Kidney (tissue), 14 donors: ENCODE results near the gene AHDC1. TPM values are rescaled to one million over a fixed set of nuclear protein-coding genes. Genes with fewer than 3 reads are reported as not detected.
A peak's percentile ranks its signal among the peaks of the same experiment; 100 is the strongest.

ENCODE experiments used
- DNase-seq, 5 donors: peaks; one replicate each; pipeline ENCODE4 v3.0.0-alpha.2; 2013 to 2020
- FAIRE-seq: peaks from 2 replicates; lab custom pipeline; 2012; peaks lifted over from hg19 to GRCh38; lab: Jason Lieb, UNC
- H3K27ac ChIP-seq, 2 donors: one replicate each; pipeline ENCODE4 v1.7.0; 2013; ENCODE audit warnings: low read depth in 2 of 2, low read length in 2 of 2, inconsistent platforms in 1 of 2
- H3K27me3 ChIP-seq: one replicate; pipeline ENCODE4 v1.7.1; 2013; ENCODE audit warnings: low read length, inconsistent platforms; ENCODE audit not compliant: control insufficient read depth, insufficient read depth
- H3K36me3 ChIP-seq, 3 donors: one replicate each; pipeline versions ENCODE4 v1.7.0 to v1.7.1; 2013; ENCODE audit warnings: low read length in 3 of 3, control low read depth in 1 of 3, inconsistent platforms in 1 of 3; ENCODE audit not compliant: insufficient read depth in 3 of 3, control insufficient read depth in 2 of 3
- H3K4me1 ChIP-seq, 3 donors: one replicate each; pipeline versions ENCODE4 v1.7.0 to v1.7.1; 2013; ENCODE audit warnings: low read length in 3 of 3, inconsistent platforms in 1 of 3, low read depth in 1 of 3; ENCODE audit not compliant: control insufficient read depth in 2 of 3, insufficient read depth in 2 of 3
- H3K4me3 ChIP-seq, 3 donors: one replicate each; pipeline versions ENCODE4 v1.7.0 to v1.8.1; 2013; ENCODE audit warnings: low read length in 3 of 3, control low read depth in 1 of 3, inconsistent platforms in 1 of 3
- H3K9ac ChIP-seq, 3 donors: one replicate each; pipeline versions ENCODE4 v1.7.0 to v1.7.1; 2013; ENCODE audit warnings: low read length in 3 of 3, control low read depth in 1 of 3, inconsistent platforms in 1 of 3
- H3K9me3 ChIP-seq, 3 donors: one replicate each; pipeline versions ENCODE4 v1.7.0 to v1.7.1; 2013; ENCODE audit warnings: low read length in 3 of 3, control low read depth in 1 of 3, inconsistent platforms in 1 of 3; ENCODE audit not compliant: control insufficient read depth in 2 of 3, insufficient read depth in 1 of 3
- intact Hi-C: fragments of 100-400 bp; cut with DNase I; formaldehyde crosslinking; loops from one replicate; pipeline ENCODE4 v1.11.1; 2022
- polyA plus RNA-seq: library from polyadenylated mRNA; stranded (reverse); fragments of 350-450 nt; fragmentation: Illumina TruSeq; extraction: RNeasy Lipid Tissue Mini Kit (QIAGEN cat#74804); gene quantifications from one replicate; pipeline ENCODE4 v1.2.3, GENCODE V29; 2014; ENCODE audit warnings: low read depth, low replicate concordance; ENCODE audit not compliant: insufficient read depth
- total RNA-seq: library from RNA; stranded (reverse); fragmentation: NEBNext Ultra II Directional; extraction: Animal tissue kit (Norgen Biotek cat#: 25700); gene quantifications from one replicate; pipeline ENCODE4 v1.2.1, GENCODE V29; 2021
- TF ChIP-seq, protein P1 (sequence below): IDR thresholded peaks from 3 replicates; pipeline ENCODE4 v1.5.1; 2012; ENCODE audit warnings: mild to moderate bottlenecking, moderate library complexity, borderline replicate concordance; ENCODE audit not compliant: insufficient read depth; ENCODE audit errors: extremely low read depth
- donor health status: control.
- donor health status: control.
- donor health status: control.
- donor health status: control.
- donor health status: control.
- donor health status: DM: yes; HTN: yes; CAD: no.
- donor health status: Normal renal cell carcinoma (clear cell type).

Gene AHDC1
- total and polyA plus RNA-seq, 2 donors from 2014 or later: 8.5 to 48.2 TPM

DNA sequence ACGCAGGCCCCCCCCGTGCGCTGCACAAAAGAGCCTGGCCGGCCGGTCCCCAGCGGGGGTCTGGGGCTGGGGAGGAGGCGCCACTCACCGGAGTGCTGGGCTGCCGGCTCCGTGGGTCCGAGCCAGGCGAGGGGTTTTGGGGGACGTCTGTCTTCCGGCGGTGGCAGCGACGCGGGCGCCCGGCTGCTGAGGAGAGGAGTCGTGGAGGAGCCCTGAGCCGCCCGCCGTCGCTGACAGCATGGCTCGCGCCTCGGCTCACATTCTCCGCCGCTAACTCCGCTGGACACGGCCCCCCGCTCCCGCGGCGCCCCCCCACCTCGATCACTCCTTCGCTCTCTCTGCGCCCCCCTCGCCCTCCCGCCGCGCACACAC is 649 bp downstream of the AHDC1 start:
- FAIRE-seq: no peak
- H3K9me3 ChIP-seq: no peaks in the 10 kb centered on the region
- H3K27me3 ChIP-seq: no peaks in the 10 kb centered on the region

DNA sequence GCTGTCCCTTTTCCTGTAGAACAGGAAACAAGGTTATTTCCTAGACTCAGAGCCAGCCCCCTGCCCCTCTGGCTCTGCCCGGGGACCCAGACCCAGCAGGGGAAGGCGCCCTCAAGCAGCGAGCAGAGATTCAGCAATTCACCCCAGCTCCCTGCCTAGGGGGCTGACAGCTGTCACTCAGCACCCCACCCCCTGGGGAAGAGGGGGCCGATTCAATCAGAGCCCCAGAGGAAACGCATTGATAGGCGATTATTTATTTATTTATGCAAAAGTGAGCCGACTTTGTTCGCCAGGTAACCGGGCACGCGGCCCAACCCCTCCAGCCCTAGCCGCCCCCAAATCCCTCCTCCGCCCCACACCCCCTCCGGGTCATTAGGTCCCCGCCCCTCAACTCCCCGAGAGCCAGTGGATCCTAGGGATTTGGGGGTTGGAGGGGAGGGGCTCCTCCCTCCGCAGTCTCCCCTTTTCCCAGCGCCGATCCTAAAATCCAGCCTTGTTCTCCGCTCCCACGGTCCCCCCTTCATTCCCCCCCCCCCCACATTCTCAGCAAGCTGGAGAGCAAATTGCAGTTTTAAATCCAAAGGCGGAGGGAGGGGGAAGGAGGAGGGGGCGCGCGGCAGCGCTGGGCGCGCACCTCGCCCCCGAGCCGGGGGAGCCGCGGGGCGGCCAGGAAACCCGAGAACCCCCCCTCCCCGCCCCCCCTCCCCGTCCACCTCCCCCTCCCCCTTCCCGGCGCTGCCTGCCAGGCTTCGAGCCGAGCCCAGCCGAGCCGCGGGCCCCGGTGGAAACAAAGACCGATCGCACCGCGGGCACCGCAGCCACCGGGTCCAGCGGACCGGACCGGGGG is 1.3 kb downstream of the AHDC1 start:
- Histone ChIP-seq H3K36me3 (peaks cover 0 to 3% (median 0%) of the 10 kb centered on the region in 3 donors), H3K27me3 (no peaks in the 10 kb centered on the region), H3K4me1 (peaks cover 2 to 29% (median 22%) of the 10 kb centered on the region in 3 donors), H3K9me3 (no peaks in the 10 kb centered on the region), H3K27ac (peak overlapping the region; percentile 95), H3K9ac (peak overlapping the region; percentile 30 to 82 (median 46)), H3K4me3 (peak overlapping the region; percentile 47 to 95 (median 80))
- TF ChIP-seq, protein P1, sequence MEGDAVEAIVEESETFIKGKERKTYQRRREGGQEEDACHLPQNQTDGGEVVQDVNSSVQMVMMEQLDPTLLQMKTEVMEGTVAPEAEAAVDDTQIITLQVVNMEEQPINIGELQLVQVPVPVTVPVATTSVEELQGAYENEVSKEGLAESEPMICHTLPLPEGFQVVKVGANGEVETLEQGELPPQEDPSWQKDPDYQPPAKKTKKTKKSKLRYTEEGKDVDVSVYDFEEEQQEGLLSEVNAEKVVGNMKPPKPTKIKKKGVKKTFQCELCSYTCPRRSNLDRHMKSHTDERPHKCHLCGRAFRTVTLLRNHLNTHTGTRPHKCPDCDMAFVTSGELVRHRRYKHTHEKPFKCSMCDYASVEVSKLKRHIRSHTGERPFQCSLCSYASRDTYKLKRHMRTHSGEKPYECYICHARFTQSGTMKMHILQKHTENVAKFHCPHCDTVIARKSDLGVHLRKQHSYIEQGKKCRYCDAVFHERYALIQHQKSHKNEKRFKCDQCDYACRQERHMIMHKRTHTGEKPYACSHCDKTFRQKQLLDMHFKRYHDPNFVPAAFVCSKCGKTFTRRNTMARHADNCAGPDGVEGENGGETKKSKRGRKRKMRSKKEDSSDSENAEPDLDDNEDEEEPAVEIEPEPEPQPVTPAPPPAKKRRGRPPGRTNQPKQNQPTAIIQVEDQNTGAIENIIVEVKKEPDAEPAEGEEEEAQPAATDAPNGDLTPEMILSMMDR: no peak
- intact Hi-C loops: loop anchor here (10.0 kb wide), 1 partner anchor 298 kb away; no protein-coding TSS in a partner anchor
- FAIRE-seq (no peak), DNase-seq (peak; percentile 77 to 90 (median 83))

More for the DNA sequence above, 649 bp downstream of the AHDC1 start:
- DNase-seq: no peak
- Histone ChIP-seq H3K4me1 (peaks cover 4 to 24% (median 22%) of the 10 kb centered on the region in 3 donors), H3K4me3 (peak overlapping the region; percentile 32 to 95 (median 80)), H3K27ac (peak overlapping the region; percentile 95), H3K36me3 (no peaks in the 10 kb centered on the region), H3K9ac (peak overlapping the region; percentile 46 to 77 (median 72))
- intact Hi-C loops: loop anchor here (10.0 kb wide), 1 partner anchor 298 kb away; no protein-coding TSS in a partner anchor
- TF ChIP-seq, protein P1: no peak

DNA sequence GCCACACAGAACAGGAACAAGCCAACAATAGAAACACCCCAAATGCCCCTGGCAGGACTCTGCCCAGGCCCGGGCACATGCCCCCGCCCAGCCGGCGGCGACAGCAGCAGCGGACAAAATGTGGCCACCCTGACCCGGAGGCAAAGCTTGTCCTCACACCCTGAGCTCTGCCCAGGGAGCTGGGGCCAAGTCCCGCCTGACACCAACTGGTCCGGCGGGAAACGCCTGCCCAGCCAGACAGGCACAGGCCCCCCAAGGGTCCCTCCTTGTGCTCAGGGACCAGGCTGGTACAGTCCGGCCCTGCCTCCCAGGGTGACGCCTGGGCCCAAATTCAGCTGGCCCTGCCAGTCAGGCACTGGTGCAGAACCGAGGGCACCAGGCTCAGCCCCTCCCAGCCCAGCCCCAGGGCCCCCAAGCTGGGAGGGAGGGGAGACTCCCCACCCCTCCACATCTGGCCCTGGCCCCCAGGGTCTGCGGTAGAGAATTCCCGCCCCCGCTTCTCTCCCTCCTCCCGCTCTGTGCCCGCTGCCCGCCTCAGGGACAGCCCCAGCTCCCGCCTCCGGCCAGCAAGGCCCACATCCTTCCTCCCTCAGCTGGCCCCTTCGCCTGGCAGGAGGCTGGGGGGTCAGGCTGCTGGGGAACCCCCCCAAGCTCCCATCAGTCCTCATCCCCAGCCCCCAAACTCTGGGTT is 2.0 kb downstream of the AHDC1 start:
- peak overlapping the region; percentile 86 to 89 for H3K27ac ChIP-seq

More for the DNA sequence above, 2.0 kb downstream of the AHDC1 start:
- intact Hi-C loops: loop anchor here (10.0 kb wide), 1 partner anchor 297 kb away; no protein-coding TSS in a partner anchor
- Histone ChIP-seq H3K27me3 (no peaks in the 10 kb centered on the region), H3K4me3 (peak overlapping the region; percentile 47 to 80 (median 60)), H3K4me1 (peaks cover 0 to 32% (median 22%) of the 10 kb centered on the region in 3 donors), H3K36me3 (peaks cover 0 to 3% (median 0%) of the 10 kb centered on the region in 3 donors), H3K9me3 (no peaks in the 10 kb centered on the region), H3K9ac (peak overlapping the region; percentile 30 to 82 (median 46))
- DNase-seq (peak in 4 of 5 donors; percentile 63 to 90 (median 74)), FAIRE-seq (no peak)
- TF ChIP-seq, protein P1: no peak
